ENCODE measurements around the gene ELK3.

The ELK3 gene

DNA sequence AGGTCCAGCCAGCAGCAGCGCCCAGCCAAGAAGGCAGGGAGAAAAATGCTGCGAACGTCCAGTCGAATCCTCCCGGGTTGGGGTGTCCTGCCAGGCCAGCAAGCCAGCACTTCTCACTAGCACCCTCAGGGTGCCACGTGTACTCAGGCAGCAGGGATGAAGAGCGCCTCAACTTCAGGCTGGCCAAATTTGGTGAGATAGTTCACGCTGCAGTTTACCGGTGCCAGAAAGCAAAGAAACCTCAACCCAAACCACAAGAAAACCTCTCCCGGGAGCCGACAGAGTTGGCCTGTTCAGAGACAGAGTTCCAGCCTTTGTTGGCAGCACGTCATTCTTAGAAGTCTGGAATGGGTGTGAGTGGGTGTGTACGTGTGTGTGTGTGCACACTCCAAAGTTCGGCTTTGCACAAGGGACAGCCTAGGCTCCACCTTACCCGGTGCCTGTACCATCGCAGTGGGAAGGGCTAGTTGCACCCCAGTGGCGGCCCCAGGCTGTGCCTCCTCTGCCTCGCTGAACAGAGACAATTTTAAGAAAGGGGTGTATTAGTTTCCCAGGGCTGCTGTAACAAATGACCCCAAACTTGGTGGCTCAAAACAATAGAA is 42.1 kb downstream of the ELK3 start:
- peak; percentile 77 for DNase-seq (ENCODE audit: low read depth)
- in situ Hi-C loops (cut with HindIII; ENCODE audit: low sequenced_read_pairs): no loop called here
- TF ChIP-seq, protein P1, sequence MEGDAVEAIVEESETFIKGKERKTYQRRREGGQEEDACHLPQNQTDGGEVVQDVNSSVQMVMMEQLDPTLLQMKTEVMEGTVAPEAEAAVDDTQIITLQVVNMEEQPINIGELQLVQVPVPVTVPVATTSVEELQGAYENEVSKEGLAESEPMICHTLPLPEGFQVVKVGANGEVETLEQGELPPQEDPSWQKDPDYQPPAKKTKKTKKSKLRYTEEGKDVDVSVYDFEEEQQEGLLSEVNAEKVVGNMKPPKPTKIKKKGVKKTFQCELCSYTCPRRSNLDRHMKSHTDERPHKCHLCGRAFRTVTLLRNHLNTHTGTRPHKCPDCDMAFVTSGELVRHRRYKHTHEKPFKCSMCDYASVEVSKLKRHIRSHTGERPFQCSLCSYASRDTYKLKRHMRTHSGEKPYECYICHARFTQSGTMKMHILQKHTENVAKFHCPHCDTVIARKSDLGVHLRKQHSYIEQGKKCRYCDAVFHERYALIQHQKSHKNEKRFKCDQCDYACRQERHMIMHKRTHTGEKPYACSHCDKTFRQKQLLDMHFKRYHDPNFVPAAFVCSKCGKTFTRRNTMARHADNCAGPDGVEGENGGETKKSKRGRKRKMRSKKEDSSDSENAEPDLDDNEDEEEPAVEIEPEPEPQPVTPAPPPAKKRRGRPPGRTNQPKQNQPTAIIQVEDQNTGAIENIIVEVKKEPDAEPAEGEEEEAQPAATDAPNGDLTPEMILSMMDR (IDR thresholded peaks at IDR 0.05; ENCODE audit: low read depth, low read length, missing control alignments): no peak
- H3K4me3 ChIP-seq (ENCODE audit: low read depth, low read length): no peak overlapping the region

DNA sequence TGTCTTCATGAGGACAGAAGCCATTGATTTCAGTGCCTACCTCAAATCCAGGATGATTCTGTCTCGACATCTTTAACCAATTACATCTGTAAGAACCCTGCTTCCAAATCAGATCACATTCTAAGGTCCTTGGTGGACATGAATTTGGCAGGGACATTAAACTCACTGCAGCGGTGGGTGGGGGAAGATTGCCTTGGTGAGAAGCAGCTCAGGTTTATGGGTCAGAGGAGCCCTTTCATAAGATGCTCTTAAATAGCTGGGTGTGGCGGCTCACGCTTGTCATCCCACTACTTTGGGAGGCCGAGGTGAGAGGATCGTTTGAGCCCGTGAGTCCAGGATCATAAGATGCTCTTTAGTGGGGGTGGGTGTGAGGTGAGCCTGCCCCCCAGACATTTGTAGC is 42.9 kb downstream of the ELK3 start:
- no peak for DNase-seq (ENCODE audit: low read depth)
- TF ChIP-seq, protein P1 (IDR thresholded peaks at IDR 0.05; ENCODE audit: low read depth, low read length, missing control alignments): no peak
- in situ Hi-C loops (cut with HindIII; ENCODE audit: low sequenced_read_pairs): no loop called here
- no peak overlapping the region for H3K4me3 ChIP-seq (ENCODE audit: low read depth, low read length)

DNA sequence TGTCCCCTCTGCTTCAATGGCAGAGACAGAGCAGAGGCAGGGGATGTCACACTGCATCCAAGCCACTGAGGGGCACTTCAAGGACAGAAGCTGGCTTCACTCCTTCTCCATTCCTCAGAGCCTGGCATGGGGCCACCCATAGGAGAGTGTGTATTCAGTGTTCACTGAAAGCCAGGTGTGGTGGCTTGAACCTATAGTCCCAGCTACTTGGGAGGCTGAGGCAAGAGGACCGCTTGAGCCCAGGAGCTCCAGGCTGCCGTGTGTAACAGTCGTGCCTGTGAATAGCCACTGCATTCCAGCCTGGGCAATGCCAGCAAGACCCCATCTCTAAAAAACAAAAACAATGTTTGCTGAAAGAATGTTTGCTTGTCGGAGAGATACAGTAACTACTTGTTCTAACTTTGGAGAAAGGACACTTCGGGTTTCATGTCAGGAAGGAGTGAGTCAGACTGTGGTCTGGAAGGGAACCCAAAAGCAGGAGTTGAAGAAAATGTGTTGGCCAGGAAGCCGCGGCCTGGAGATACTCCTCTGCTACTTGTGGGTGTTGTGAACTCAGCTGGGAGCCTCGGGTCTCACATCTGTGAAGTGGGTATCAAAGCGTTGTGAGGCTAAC is 43.4 kb downstream of the ELK3 start:
- H3K4me3 ChIP-seq (ENCODE audit: low read depth, low read length): no peak overlapping the region
- TF ChIP-seq, protein P1 (IDR thresholded peaks at IDR 0.05; ENCODE audit: low read depth, low read length, missing control alignments): no peak
- DNase-seq (ENCODE audit: low read depth): peak; percentile 96
- in situ Hi-C loops (cut with HindIII; ENCODE audit: low sequenced_read_pairs): no loop called here

DNA sequence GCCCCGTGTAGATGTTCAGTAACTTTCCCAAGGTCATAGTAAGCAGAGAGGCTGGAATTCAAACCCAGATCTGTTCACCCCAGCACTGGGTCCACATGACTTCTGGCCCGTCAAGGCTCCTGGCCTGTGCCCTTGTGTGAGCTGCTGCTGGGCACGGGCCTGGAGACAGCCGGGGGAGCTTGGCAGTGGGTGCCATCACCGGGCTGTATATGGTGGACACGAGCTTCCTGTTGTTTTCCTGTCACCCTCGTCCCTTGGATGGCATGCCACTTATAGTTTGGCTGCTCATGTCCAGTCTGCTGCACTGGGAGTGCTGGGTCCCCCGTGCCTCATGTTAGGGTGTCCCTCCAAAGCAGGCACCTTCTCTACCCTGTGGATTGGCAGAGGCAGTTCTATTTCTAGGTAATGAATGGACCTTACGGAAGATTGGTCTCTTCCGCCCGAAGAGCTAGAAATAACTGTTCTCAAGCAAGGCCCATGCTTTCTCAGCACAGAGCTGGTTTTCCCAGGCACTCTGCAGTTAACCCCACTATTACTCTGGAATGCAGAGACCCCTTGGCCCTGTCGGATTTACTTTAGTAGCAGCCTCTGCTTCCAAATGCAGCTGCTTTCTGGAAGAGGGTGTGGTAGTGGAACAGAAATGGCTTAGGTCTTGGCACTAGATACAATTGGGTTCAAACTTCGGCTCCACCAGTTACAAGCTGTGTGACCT is 44.3 kb downstream of the ELK3 start:
- TF ChIP-seq, protein P1 (IDR thresholded peaks at IDR 0.05; ENCODE audit: low read depth, low read length, missing control alignments): no peak
- in situ Hi-C loops (cut with HindIII; ENCODE audit: low sequenced_read_pairs): no loop called here
- H3K4me3 ChIP-seq (ENCODE audit: low read depth, low read length): no peak overlapping the region
- no peak for DNase-seq (ENCODE audit: low read depth)

DNA sequence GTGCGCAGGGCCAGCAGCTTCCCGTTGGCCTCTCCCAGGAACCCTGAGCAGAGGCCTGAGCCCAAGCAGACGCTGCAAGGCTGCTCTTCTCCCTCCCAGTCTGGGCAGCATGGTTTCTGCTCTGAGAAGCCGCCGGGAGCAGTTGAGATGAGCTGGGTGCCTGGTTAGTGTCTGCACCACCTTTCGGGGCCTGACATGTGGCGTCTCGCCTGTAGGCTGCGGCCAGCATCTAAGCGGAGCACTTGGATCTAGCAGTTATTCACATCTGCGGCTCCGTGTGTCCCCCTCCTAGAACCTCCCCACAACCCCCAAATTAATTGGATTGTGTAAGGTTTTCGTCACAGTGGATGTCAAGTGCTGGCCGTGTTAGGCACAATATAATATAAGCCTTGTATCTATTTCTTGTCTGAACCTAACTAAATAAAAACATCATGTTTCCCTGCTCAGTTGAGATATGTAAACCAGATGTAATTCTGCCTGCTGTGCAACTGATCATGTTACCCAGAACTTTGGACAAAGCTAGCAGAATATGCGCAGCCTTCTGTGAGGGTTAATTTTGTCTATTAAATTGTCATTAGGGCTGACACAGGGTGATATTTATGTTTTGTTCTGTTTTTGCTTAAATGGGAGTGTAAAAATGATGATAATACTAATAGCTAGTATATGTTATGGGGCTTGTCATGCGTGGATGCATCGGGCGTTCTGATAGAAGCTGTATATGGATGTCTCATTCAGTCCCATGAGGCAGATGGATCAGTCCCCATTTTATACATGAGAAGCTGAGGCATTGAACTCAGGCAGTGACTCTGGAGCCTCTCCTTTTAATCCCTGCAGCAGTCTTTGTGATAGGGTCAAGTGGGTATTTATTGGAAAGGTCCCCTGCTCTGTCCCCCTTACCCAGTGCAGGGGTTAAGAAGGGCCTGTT is 45.8 kb downstream of the ELK3 start:
- in situ Hi-C loops (cut with HindIII; ENCODE audit: low sequenced_read_pairs): no loop called here
- DNase-seq (ENCODE audit: low read depth): no peak
- TF ChIP-seq, protein P1 (IDR thresholded peaks at IDR 0.05; ENCODE audit: low read depth, low read length, missing control alignments): no peak
- H3K4me3 ChIP-seq (ENCODE audit: low read depth, low read length): no peak overlapping the region

DNA sequence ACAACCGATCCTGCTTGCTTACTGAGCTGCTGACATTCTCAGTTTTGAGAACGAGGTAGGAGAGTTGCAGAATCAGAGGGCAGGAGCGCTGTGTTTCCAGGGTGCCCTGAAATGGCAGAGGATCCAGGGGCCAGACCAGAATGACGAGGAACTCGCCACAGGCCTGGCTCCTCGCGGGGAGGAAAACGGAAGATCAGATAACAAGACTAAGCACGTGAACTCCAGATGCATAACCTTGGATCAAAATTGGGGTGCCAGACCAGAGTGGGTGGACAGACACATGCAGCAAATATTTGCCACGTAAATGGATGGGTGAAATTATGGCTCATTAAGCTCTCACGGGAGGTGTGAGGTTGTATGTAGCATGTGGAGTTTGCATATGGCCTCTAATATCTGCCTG is 46.5 kb downstream of the ELK3 start:
- in situ Hi-C loops (cut with HindIII; ENCODE audit: low sequenced_read_pairs): no loop called here
- TF ChIP-seq, protein P1 (IDR thresholded peaks at IDR 0.05; ENCODE audit: low read depth, low read length, missing control alignments): no peak
- no peak for DNase-seq (ENCODE audit: low read depth)
- H3K4me3 ChIP-seq (ENCODE audit: low read depth, low read length): no peak overlapping the region

Measured in astrocyte of the cerebellum (primary cell).